ENCODE data around the gene SMOC1.

- TF ChIP-seq, protein P1, sequence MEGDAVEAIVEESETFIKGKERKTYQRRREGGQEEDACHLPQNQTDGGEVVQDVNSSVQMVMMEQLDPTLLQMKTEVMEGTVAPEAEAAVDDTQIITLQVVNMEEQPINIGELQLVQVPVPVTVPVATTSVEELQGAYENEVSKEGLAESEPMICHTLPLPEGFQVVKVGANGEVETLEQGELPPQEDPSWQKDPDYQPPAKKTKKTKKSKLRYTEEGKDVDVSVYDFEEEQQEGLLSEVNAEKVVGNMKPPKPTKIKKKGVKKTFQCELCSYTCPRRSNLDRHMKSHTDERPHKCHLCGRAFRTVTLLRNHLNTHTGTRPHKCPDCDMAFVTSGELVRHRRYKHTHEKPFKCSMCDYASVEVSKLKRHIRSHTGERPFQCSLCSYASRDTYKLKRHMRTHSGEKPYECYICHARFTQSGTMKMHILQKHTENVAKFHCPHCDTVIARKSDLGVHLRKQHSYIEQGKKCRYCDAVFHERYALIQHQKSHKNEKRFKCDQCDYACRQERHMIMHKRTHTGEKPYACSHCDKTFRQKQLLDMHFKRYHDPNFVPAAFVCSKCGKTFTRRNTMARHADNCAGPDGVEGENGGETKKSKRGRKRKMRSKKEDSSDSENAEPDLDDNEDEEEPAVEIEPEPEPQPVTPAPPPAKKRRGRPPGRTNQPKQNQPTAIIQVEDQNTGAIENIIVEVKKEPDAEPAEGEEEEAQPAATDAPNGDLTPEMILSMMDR (conservative IDR thresholded peaks at IDR 0.05): no peak
- no peak for TF ChIP-seq EZH2 (IDR thresholded peaks at IDR 0.05; ENCODE audit: low read depth)
Measured at GRCh38 chr14:69868363-69868963, 10.8 kb upstream of the SMOC1 start.
